AG10803 (cell line): ENCODE data around the gene FIGNL1.

Experiments
- DNase-seq: peaks from one replicate; pipeline ENCODE4 v3.0.0; 2010; ENCODE audit warnings: low read depth
- H3K4me3 ChIP-seq: 2 replicates; pipeline ENCODE4 v1.5.1; 2011; ENCODE audit warnings: mild to moderate bottlenecking, low read length, control low read depth
- CTCF ChIP-seq: conservative IDR thresholded peaks from 2 replicates; pipeline ENCODE4 v1.5.1; 2011; ENCODE audit warnings: mild to moderate bottlenecking, low read length, control low read depth, inconsistent platforms

The FIGNL1 gene

GRCh38 chr7:50492770-50493519 is 42.8 kb upstream of the FIGNL1 start:
- no peak for TF ChIP-seq CTCF
- H3K4me3 ChIP-seq = no peak overlapping the region
- DNase-seq = no peak

GRCh38 chr7:50491943-50492342 is 41.8 kb upstream of the FIGNL1 start:
- TF ChIP-seq CTCF = no peak
- H3K4me3 ChIP-seq = no peak overlapping the region
- no peak for DNase-seq

GRCh38 chr7:50491209-50491608 is 41.1 kb upstream of the FIGNL1 start:
- DNase-seq = no peak
- no peak overlapping the region for H3K4me3 ChIP-seq
- TF ChIP-seq CTCF = no peak

GRCh38 chr7:50488379-50488778 is 38.2 kb upstream of the FIGNL1 start:
- no peak for TF ChIP-seq CTCF
- DNase-seq = no peak
- H3K4me3 ChIP-seq = no peak overlapping the region

- H3K4me3 ChIP-seq = no peak overlapping the region
- TF ChIP-seq CTCF = no peak
- DNase-seq = no peak
Observed at GRCh38 chr7:50486512-50486911, 36.4 kb upstream of the FIGNL1 start.

GRCh38 chr7:50481867-50482266 is 31.7 kb upstream of the FIGNL1 start:
- no peak overlapping the region for H3K4me3 ChIP-seq
- DNase-seq = no peak
- TF ChIP-seq CTCF = no peak

GRCh38 chr7:50480797-50481196 is 30.6 kb upstream of the FIGNL1 start:
- no peak for DNase-seq
- TF ChIP-seq CTCF = no peak
- H3K4me3 ChIP-seq = no peak overlapping the region
